HEK293T (cell line): ENCODE data around the gene IL21.

ENCODE experiments used
- CTCF ChIA-PET: fragments of 350-600 bp; formaldehyde crosslinking; extraction: SDS; loops from one replicate; lab custom pipeline; 2021; ENCODE audit warnings: antibody characterized with exemption, inconsistent platforms; lab: Yijun Ruan, JAX
- POLR2A ChIA-PET: fragments of 350-600 bp; formaldehyde crosslinking; extraction: SDS; loops from one replicate; lab custom pipeline; 2020; ENCODE audit warnings: antibody characterized with exemption, inconsistent platforms; lab: Yijun Ruan, JAX
- DNase-seq: peaks from one replicate; pipeline ENCODE4 v3.0.0; 2012; ENCODE audit warnings: mixed read lengths; ENCODE audit errors: extremely low spot score
- ARNT ChIP-seq: fragments of 450-650 bp; IDR thresholded peaks from 2 replicates; pipeline ENCODE4 v1.6.1; 2017; ENCODE audit warnings: mild to moderate bottlenecking
- BHLHE40 ChIP-seq: fragments of 450-650 bp; IDR thresholded peaks from 2 replicates; pipeline ENCODE4 v1.6.1; 2016; ENCODE audit warnings: mild to moderate bottlenecking, moderate library complexity, borderline replicate concordance
- CTBP1 ChIP-seq: fragments of 450-650 bp; IDR thresholded peaks from 2 replicates; pipeline ENCODE4 v1.6.1; 2016; ENCODE audit warnings: borderline replicate concordance
- ELF4 ChIP-seq: fragments of 450-650 bp; IDR thresholded peaks from 2 replicates; pipeline ENCODE4 v1.6.1; 2017; ENCODE audit warnings: antibody characterized with exemption
- FOXA1 ChIP-seq: fragments of 450-650 bp; IDR thresholded peaks from 2 replicates; pipeline ENCODE4 v1.6.1; 2016; ENCODE audit warnings: mild to moderate bottlenecking
- FOXK2 ChIP-seq: fragments of 450-650 bp; IDR thresholded peaks from 2 replicates; pipeline ENCODE4 v1.6.1; 2016; ENCODE audit warnings: mild to moderate bottlenecking
- FOXM1 ChIP-seq: fragments of 450-650 bp; IDR thresholded peaks from 2 replicates; pipeline ENCODE4 v1.6.1; 2017; ENCODE audit warnings: mild to moderate bottlenecking, borderline replicate concordance
- HDGF ChIP-seq: fragments of 450-650 bp; IDR thresholded peaks from 2 replicates; pipeline ENCODE4 v1.6.1; 2017; ENCODE audit warnings: antibody characterized with exemption, borderline replicate concordance
- L3MBTL2 ChIP-seq: fragments of 450-650 bp; conservative IDR thresholded peaks from 2 replicates; pipeline ENCODE4 v1.6.1; 2016; ENCODE audit warnings: mild to moderate bottlenecking
- LEF1 ChIP-seq: fragments of 450-650 bp; IDR thresholded peaks from 2 replicates; pipeline ENCODE4 v1.6.1; 2017; ENCODE audit warnings: mild to moderate bottlenecking, borderline replicate concordance
- NFRKB ChIP-seq: fragments of 450-650 bp; IDR thresholded peaks from 2 replicates; pipeline ENCODE4 v1.6.1; 2016; ENCODE audit warnings: mild to moderate bottlenecking, moderate library complexity
- PKNOX1 ChIP-seq: fragments of 450-650 bp; IDR thresholded peaks from 2 replicates; pipeline ENCODE4 v1.6.1; 2016
- SP1 ChIP-seq: fragments of 450-650 bp; IDR thresholded peaks from 2 replicates; pipeline ENCODE4 v1.6.1; 2017
- SUZ12 ChIP-seq: fragments of 450-650 bp; IDR thresholded peaks from 2 replicates; pipeline ENCODE4 v1.6.1; 2016; ENCODE audit warnings: mild to moderate bottlenecking
- TARDBP ChIP-seq: fragments of 450-650 bp; IDR thresholded peaks from 2 replicates; pipeline ENCODE4 v1.6.1; 2016
- ZNF384 ChIP-seq: fragments of 450-650 bp; IDR thresholded peaks from 2 replicates; pipeline ENCODE4 v1.6.1; 2016

The IL21 gene

GRCh38 chr4:122617597-122618593, 3.0 kb downstream of the IL21 start:
- ChIA-PET POLR2A (no interaction called here), CTCF (no interaction called here)
- TF ChIP-seq FOXA1 (no peak), BHLHE40 (no peak), ZNF384 (no peak), ELF4 (no peak), PKNOX1 (no peak), LEF1 (no peak), FOXM1 (no peak), SUZ12 (no peak), L3MBTL2 (no peak), HDGF (no peak), FOXK2 (no peak), CTBP1 (no peak), ARNT (no peak), NFRKB (no peak)
- DNase-seq = no peak

- ChIA-PET CTCF (no interaction called here), POLR2A (no interaction called here)
- TF ChIP-seq FOXA1 = no peak
- no peak for TF ChIP-seq TARDBP
- no peak for TF ChIP-seq LEF1
- no peak for TF ChIP-seq PKNOX1
- no peak for TF ChIP-seq FOXM1
- TF ChIP-seq ELF4 = no peak
- TF ChIP-seq ZNF384 = no peak
- no peak for TF ChIP-seq NFRKB
- TF ChIP-seq CTBP1 = no peak
- no peak for DNase-seq
Observed at GRCh38 chr4:122616915-122617596, 3.8 kb downstream of the IL21 start.

GRCh38 chr4:122614621-122615020, 6.2 kb downstream of the IL21 start:
- ChIA-PET CTCF (no interaction called here), POLR2A (no interaction called here)
- DNase-seq = no peak
- TF ChIP-seq SUZ12 (no peak), FOXK2 (no peak), SP1 (no peak), ZNF384 (no peak), HDGF (no peak), ARNT (no peak), LEF1 (no peak), FOXA1 (no peak), ELF4 (no peak), FOXM1 (no peak), L3MBTL2 (no peak), PKNOX1 (no peak)

GRCh38 chr4:122612540-122612939, 8.3 kb downstream of the IL21 start:
- ChIA-PET POLR2A (no interaction called here), CTCF (no interaction called here)
- TF ChIP-seq NFRKB (no peak), PKNOX1 (no peak), FOXK2 (no peak), CTBP1 (no peak), FOXM1 (no peak), LEF1 (no peak), ARNT (no peak), ELF4 (no peak), L3MBTL2 (no peak), ZNF384 (no peak), SUZ12 (no peak), SP1 (no peak), HDGF (no peak)
- DNase-seq = no peak

GRCh38 chr4:122606364-122607043, 14.4 kb downstream of the IL21 start:
- POLR2A ChIA-PET = no interaction called here
- no peak for DNase-seq
- TF ChIP-seq FOXM1 (no peak), TARDBP (no peak), SP1 (no peak)
- CTCF ChIA-PET = no interaction called here
